Breast epithelium (tissue), 4 donors: ENCODE data around the gene AZU1. TPM values are rescaled to one million over a fixed set of nuclear protein-coding genes. Genes with fewer than 3 reads are reported as not detected.

Source experiments
- DNase-seq, 2 donors: peaks; one replicate each; pipeline ENCODE4 v3.0.0-alpha.2; 2019; ENCODE audit warnings: low spot score in 2 of 2
- H3K27ac ChIP-seq, 2 donors: fragments of 200-600 bp; sonication (generic) in 1 of 2; one replicate each; pipeline ENCODE4 v1.5.1; 2016 to 2019; ENCODE audit warnings: mild to moderate bottlenecking in 1 of 2
- H3K27me3 ChIP-seq, 2 donors: fragments of 200-600 bp; sonication (generic) in 1 of 2; one replicate each; pipeline versions ENCODE4 v1.5.1 to v1.6.0; 2017 to 2019; ENCODE audit warnings: control low read depth in 1 of 2, mild to moderate bottlenecking in 1 of 2
- H3K36me3 ChIP-seq: fragments of 200-600 bp; one replicate; pipeline ENCODE4 v1.5.1; 2019
- H3K4me1 ChIP-seq, 2 donors: fragments of 200-600 bp; sonication (generic); one replicate each; pipeline ENCODE4 v1.5.1; 2016 to 2019; ENCODE audit warnings: control low read depth in 1 of 2
- H3K4me3 ChIP-seq, 3 donors: fragments of 200-600 bp; sonication (generic); 1 replicate in 2 of 3; 2 replicates in 1 of 3; pipeline ENCODE4 v1.5.1; 2016 to 2019; ENCODE audit warnings: mild to moderate bottlenecking in 3 of 3, moderate library complexity in 2 of 3
- H3K9me3 ChIP-seq, 2 donors: fragments of 200-600 bp; sonication (generic) in 1 of 2; one replicate each; pipeline ENCODE4 v1.5.1; 2016 to 2019; ENCODE audit warnings: control low read depth in 1 of 2
- CTCF ChIP-seq, 3 donors: fragments of 450-650 bp; IDR thresholded peaks; one replicate each; pipeline ENCODE4 v1.5.1; 2016 to 2017; ENCODE audit warnings: antibody characterized with exemption in 3 of 3, mild to moderate bottlenecking in 3 of 3, moderate library complexity in 3 of 3
- POLR2A ChIP-seq: fragments of 450-650 bp; IDR thresholded peaks from one replicate; pipeline ENCODE4 v1.6.1; 2016; ENCODE audit warnings: antibody characterized with exemption, mild to moderate bottlenecking, moderate library complexity
- POLR2AphosphoS5 ChIP-seq, 3 donors: sonication (generic); formaldehyde crosslinking; IDR thresholded peaks; one replicate each; pipeline ENCODE4 v1.6.1; 2017; ENCODE audit warnings: antibody characterized with exemption in 3 of 3
- intact Hi-C: fragments of 100-400 bp; cut with DNase I; formaldehyde crosslinking; loops from one replicate; pipeline ENCODE4 v1.15.1; 2023; ENCODE audit warnings: low total_unique reads
- total RNA-seq, 3 donors: library from RNA; depleted of rRNA; stranded (reverse); fragments of >200 nt; gene quantifications; one replicate each; pipeline ENCODE4 v1.1.0, GENCODE V29; 2016

AZU1 gene
- total RNA-seq, 3 donors from 2014 or later = 0.29 TPM; not detected in 2

- H3K36me3 ChIP-seq = no peaks in the 10 kb centered on the region
- DNase-seq = no peak
- H3K27ac ChIP-seq = no peak overlapping the region
- TF ChIP-seq POLR2AphosphoS5 (IDR thresholded peaks at IDR 0.05) (no peak), POLR2A (no peak), CTCF (IDR thresholded peaks at IDR 0.05) (no peak)
- no peak overlapping the region for H3K4me3 ChIP-seq
- intact Hi-C loops = no loop called here
- H3K4me1 ChIP-seq = no peaks in the 10 kb centered on the region
- no peaks in the 10 kb centered on the region for H3K9me3 ChIP-seq
- no peaks in the 10 kb centered on the region for H3K27me3 ChIP-seq
Observed at GRCh38 chr19:879711-880438, 52.2 kb downstream of the AZU1 start.

Other genes starting within 250 kb of the AZU1 start
- gene HCN2, start 238.0 kb upstream of the AZU1 start, total RNA-seq = under 1 TPM in 2 of 3 donors, not detected in 1; under 0.01 to 0.44 TPM
- gene POLRMT, start 194.3 kb upstream of the AZU1 start, total RNA-seq = 10 to 100 TPM; 21.9 to 34.7 (median 28.2) TPM
- gene FGF22, start 188.0 kb upstream of the AZU1 start, total RNA-seq = under 1 TPM in 2 of 3 donors, not detected in 1; 0.33 to 0.48 TPM
- 10 to 100 TPM; 41.1 to 46.5 (median 46.2) TPM for gene RNF126, start 164.6 kb upstream of the AZU1 start, total RNA-seq
- 100 to 1,000 TPM in 2 of 3 donors, 10 to 100 TPM in 1; 37.8 to 198 (median 111) TPM for gene FSTL3, start 151.4 kb upstream of the AZU1 start, total RNA-seq
- not detected for gene PRSS57, start 132.4 kb upstream of the AZU1 start, total RNA-seq
- 10 to 100 TPM; 16.1 to 61.0 (median 35.1) TPM for gene PALM, start 118.9 kb upstream of the AZU1 start, total RNA-seq
- gene MISP, start 76.7 kb upstream of the AZU1 start, total RNA-seq = 1 to 10 TPM in 2 of 3 donors, under 1 TPM in 1; 0.16 to 3.6 (median 2.5) TPM
- 100 to 1,000 TPM in 2 of 3 donors, 10 to 100 TPM in 1; 92.0 to 147 (median 131) TPM for gene PTBP1, start 30.4 kb upstream of the AZU1 start, total RNA-seq
- gene PLPPR3, start 5.9 kb upstream of the AZU1 start, total RNA-seq = 1 to 10 TPM in 2 of 3 donors, not detected in 1; 6.9 to 9.1 TPM
- 1 to 10 TPM in 1 of 3 donors, under 1 TPM in 1, not detected in 1; 0.44 to 1.1 TPM for gene PRTN3, start 13.2 kb downstream of the AZU1 start, total RNA-seq
- 1 to 10 TPM in 2 of 3 donors, under 1 TPM in 1; 0.98 to 5.0 (median 1.0) TPM for gene ELANE, start 24.5 kb downstream of the AZU1 start, total RNA-seq
- gene CFD, start 31.8 kb downstream of the AZU1 start, total RNA-seq = 1,000 to 10,000 TPM in 1 of 3 donors, 100 to 1,000 TPM in 2; 345 to 6,770 (median 797) TPM
- gene MED16, start 65.3 kb downstream of the AZU1 start, total RNA-seq = 10 to 100 TPM; 14.9 to 33.1 (median 32.8) TPM
- gene RNU6-9, start 65.6 kb downstream of the AZU1 start, total RNA-seq = not detected
- 10 to 100 TPM; 31.8 to 41.6 (median 41.0) TPM for gene R3HDM4, start 85.4 kb downstream of the AZU1 start, total RNA-seq
- gene KISS1R, start 89.5 kb downstream of the AZU1 start, total RNA-seq = under 1 TPM in 2 of 3 donors, not detected in 1; 0.15 to 0.33 TPM
- 10 to 100 TPM in 1 of 3 donors, 1 to 10 TPM in 2; 3.5 to 11.1 (median 4.8) TPM for gene ARID3A, start 98.2 kb downstream of the AZU1 start, total RNA-seq
- gene WDR18, start 156.5 kb downstream of the AZU1 start, total RNA-seq = 10 to 100 TPM; 19.2 to 69.2 (median 49.8) TPM
- gene GRIN3B, start 172.6 kb downstream of the AZU1 start, total RNA-seq = 1 to 10 TPM in 1 of 3 donors, not detected in 2; 2.6 TPM
- gene TMEM259, start 193.3 kb downstream of the AZU1 start, total RNA-seq = 100 to 1,000 TPM; 112 to 156 (median 153) TPM
- not detected for gene RNU6-2, start 193.7 kb downstream of the AZU1 start, total RNA-seq
- gene CNN2, start 198.8 kb downstream of the AZU1 start, total RNA-seq = 10 to 100 TPM; 70.4 to 74.1 (median 70.7) TPM
- 10 to 100 TPM in 2 of 3 donors, 1 to 10 TPM in 1; 8.0 to 31.8 (median 26.5) TPM for gene ABCA7, start 212.3 kb downstream of the AZU1 start, total RNA-seq
- gene ARHGAP45, start 239.3 kb downstream of the AZU1 start, total RNA-seq = 10 to 100 TPM; 18.7 to 43.2 (median 23.9) TPM